ENCODE data around the gene ACE2. TPM values are rescaled to one million over a fixed set of nuclear protein-coding genes. Genes with fewer than 3 reads are reported as not detected.

The ACE2 gene
- total RNA-seq, 1 experiment from 2014 or later: not detected

DNA sequence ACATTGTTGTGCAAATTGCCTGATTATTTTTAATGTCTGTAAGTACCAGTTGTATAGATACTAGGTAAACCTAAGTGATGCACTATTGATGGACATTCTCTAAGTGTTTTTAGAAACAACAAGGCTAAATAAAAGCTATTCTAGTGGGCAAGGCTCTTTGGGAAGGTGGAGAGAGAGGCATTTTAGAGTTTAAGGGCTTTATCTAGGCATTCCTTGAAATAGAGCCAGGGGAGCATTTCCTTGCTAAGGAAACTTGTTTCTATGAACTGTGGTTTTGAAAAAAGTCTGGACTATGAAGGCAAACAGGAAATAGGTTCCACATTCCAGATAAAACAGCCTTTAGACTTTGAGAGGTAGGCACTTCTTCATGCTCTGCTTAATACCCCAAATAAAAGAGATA, 76.3 kb downstream of the ACE2 start:
- DNase-seq (ENCODE audit: low read depth): no peak
- in situ Hi-C loops (cut with HindIII; ENCODE audit: low pct_unique_long_range_greater_than_20kb, low sequenced_read_pairs): no loop called here

DNA sequence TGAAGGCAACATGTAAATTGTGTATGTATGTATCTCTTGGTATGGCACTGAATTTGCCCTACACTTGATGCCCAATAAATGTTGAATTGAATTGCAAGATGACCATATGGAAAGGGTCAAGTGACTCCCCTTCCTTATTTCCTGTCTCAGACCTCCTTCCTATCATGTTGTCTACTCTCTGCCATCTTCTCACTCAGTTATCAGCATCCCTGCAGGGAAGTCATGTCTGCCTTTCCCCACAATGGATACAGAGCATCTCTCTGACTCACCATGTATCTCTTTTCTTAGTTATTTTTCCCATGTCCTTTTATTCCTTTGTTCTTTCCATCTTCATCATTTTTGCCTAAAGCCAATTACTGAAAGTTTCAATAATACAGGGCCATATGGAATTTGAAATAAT, 77.7 kb downstream of the ACE2 start:
- in situ Hi-C loops (cut with HindIII; ENCODE audit: low pct_unique_long_range_greater_than_20kb, low sequenced_read_pairs): no loop called here
- no peak for DNase-seq (ENCODE audit: low read depth)

- in situ Hi-C loops (cut with HindIII; ENCODE audit: low pct_unique_long_range_greater_than_20kb, low sequenced_read_pairs): no loop called here
- DNase-seq (ENCODE audit: low read depth): no peak
Observed at GRCh38 chrX:15522464-15522863, 78.3 kb downstream of the ACE2 start.

DNA sequence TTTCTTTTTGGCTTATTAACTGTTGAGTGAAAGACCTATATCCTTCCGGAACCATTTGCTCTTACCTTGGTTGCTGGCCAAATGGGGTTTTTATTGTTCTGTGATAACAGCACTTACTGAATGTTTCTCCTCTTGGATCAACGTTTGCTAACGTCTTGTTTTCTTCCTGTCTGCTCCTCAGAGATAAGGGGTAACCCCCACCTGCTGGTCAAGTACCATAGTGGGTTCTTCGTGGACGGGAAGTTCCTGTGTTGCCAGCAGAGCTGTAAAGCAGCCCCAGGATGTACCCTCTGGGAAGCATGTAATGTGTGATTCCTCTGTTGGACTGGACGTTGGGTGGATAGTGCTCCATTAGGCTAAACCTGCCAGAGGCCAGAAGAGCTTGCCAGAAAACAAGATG, 84.8 kb downstream of the ACE2 start:
- no peak for DNase-seq (ENCODE audit: low read depth)
- in situ Hi-C loops (cut with HindIII; ENCODE audit: low pct_unique_long_range_greater_than_20kb, low sequenced_read_pairs): no loop called here

- in situ Hi-C loops (cut with HindIII; ENCODE audit: low pct_unique_long_range_greater_than_20kb, low sequenced_read_pairs): no loop called here
- no peak for DNase-seq (ENCODE audit: low read depth)
Observed at GRCh38 chrX:15514279-15514678, 86.5 kb downstream of the ACE2 start.

DNA sequence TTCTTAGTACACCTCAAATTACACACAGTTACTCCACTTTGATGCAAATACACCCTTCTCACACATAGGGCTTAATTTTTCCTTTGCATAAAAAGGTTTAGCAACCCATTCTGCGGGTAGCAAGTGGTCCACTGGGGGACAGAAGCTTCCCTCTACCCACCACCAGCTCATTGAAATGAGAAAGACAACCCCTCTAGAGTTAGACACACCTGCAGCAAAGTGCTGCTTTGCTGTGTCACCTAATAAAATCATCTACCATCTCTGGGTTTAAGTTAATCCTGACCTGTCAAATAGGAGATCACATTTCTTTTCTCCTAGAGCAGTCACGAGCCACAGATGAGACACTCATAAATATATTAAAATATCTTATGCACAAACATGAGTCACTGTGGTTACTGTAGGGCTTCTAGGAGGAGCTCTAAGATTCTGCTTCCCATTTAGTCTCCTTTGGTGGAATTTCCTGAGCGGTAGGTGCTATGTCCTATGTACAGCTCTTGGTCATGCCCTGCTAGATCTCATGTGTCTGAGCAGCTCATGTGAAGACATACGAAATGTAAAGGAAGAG, 88.3 kb downstream of the ACE2 start:
- in situ Hi-C loops (cut with HindIII; ENCODE audit: low pct_unique_long_range_greater_than_20kb, low sequenced_read_pairs): no loop called here
- no peak for DNase-seq (ENCODE audit: low read depth)

DNA sequence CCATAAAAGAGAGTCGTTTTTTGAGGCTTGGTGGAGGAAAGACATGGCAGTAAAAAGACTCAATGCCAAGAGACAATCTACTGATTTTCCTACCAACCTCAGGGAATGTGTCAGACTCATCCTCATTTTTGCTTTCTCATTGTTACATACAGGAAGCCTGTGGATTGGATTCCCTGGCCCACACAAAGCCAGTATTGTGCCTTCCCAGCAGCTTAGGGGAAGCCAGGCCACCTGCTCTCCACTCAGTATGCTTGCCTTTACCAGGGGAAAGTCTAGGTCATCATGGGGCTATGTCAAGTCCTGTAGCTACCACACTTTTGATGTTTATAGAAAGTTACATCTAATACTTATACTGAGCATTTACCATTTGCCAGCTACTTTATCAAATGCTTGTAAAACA, 89.2 kb downstream of the ACE2 start:
- in situ Hi-C loops (cut with HindIII; ENCODE audit: low pct_unique_long_range_greater_than_20kb, low sequenced_read_pairs): no loop called here
- no peak for DNase-seq (ENCODE audit: low read depth)

Other genes starting within 250 kb of the ACE2 start
- 0.35 and 0.41 TPM in 2 replicates for gene VEGFD, start 216.5 kb downstream of the ACE2 start, total RNA-seq (2014; rRNA removed; shearing (Covaris generic); ENCODE audit: low replicate concordance)
- gene PIR, start 107.6 kb downstream of the ACE2 start, total RNA-seq (2014; rRNA removed; shearing (Covaris generic); ENCODE audit: low replicate concordance): 80.0 and 95.2 TPM in 2 replicates
- 0.71 TPM in 1 of 2 replicates, not detected in the other for gene BMX, start 100.2 kb downstream of the ACE2 start, total RNA-seq (2014; rRNA removed; shearing (Covaris generic); ENCODE audit: low replicate concordance)
- gene CLTRN, start 63.8 kb upstream of the ACE2 start, total RNA-seq (2014; rRNA removed; shearing (Covaris generic); ENCODE audit: low replicate concordance): 5.8 and 6.5 TPM in 2 replicates
- gene CA5B, start 137.3 kb upstream of the ACE2 start, total RNA-seq (2014; rRNA removed; shearing (Covaris generic); ENCODE audit: low replicate concordance): 4.2 and 12.0 TPM in 2 replicates
- gene ZRSR2, start 189.5 kb upstream of the ACE2 start, total RNA-seq (2014; rRNA removed; shearing (Covaris generic); ENCODE audit: low replicate concordance): 0.72 TPM in 1 of 2 replicates, not detected in the other